Mesenteric fat pad (tissue), 1 donor: ENCODE measurements around the gene SLC22A9. TPM values are rescaled to one million over a fixed set of nuclear protein-coding genes. Genes with fewer than 3 reads are reported as not detected.

Experiments used
- DNase-seq: peaks from one replicate; pipeline ENCODE4 v3.0.0-alpha.2; 2020; ENCODE audit warnings: low spot score
- total RNA-seq: library from RNA; stranded (reverse); fragmentation: NEBNext Ultra II Directional; extraction: Animal tissue kit (Norgen Biotek cat#: 25700); gene quantifications from one replicate; pipeline ENCODE4 v1.2.1, GENCODE V29; 2021
- donor health status: DM: yes; HTN: yes; CAD: no.

Gene SLC22A9
- total RNA-seq, 1 donor from 2014 or later = not detected

GRCh38 chr11:63444160-63444559, 74.6 kb downstream of the SLC22A9 start:
- no peak for DNase-seq

- no peak for DNase-seq
Observed at GRCh38 chr11:63445118-63445517, 75.5 kb downstream of the SLC22A9 start.

- no peak for DNase-seq
Observed at GRCh38 chr11:63445720-63446119, 76.1 kb downstream of the SLC22A9 start.

- DNase-seq = no peak
Observed at GRCh38 chr11:63448646-63449045, 79.1 kb downstream of the SLC22A9 start.

DNA sequence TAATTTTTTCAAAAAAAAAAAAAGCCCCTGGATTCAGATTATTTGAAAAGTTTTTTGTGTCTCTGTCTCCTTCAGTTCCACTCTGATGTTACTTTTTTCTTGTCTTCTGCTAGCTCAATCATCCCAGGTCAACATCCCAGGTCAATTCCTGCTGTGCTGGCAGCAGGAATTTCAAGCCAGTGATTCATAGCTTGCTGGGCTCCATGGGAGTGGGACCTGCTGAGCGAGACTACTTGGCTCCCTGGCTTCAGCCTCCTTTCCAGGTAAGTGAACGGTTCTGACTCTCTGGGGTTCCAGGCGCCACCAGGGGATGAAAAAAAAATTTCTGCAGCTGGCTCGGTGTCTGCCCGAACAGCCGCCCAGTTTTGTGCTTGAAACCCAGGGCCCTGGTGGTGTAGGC, 90.0 kb downstream of the SLC22A9 start:
- DNase-seq = no peak

Other genes with a start within 250 kb of the SLC22A9 start
- gene SLC22A24, start 225.6 kb upstream of the SLC22A9 start, total RNA-seq = not detected
- not detected for gene SLC22A25, start 126.2 kb upstream of the SLC22A9 start, total RNA-seq
- 39.8 TPM for gene PLAAT5, start 121.4 kb downstream of the SLC22A9 start, total RNA-seq
- gene LGALS12, start 136.3 kb downstream of the SLC22A9 start, total RNA-seq = 80.9 TPM
- 13.0 TPM for gene PLAAT4, start 167.0 kb downstream of the SLC22A9 start, total RNA-seq
- 0.64 TPM for gene PLAAT2, start 193.6 kb downstream of the SLC22A9 start, total RNA-seq
- 399 TPM for gene PLAAT3, start 244.6 kb downstream of the SLC22A9 start, total RNA-seq